Effector memory CD4-positive, alpha-beta T cell (primary cell): ENCODE measurements around the gene WFDC13.

Experiments
- DNase-seq, 3 donors: peaks; one replicate each; pipeline ENCODE4 v3.0.0-alpha.2; 2020
- H3K27ac ChIP-seq: 2 replicates; pipeline ENCODE4 v1.7.0; 2013; ENCODE audit warnings: mild to moderate bottlenecking, low read length, moderate library complexity; ENCODE audit not compliant: insufficient read depth, poor library complexity, severe bottlenecking
- H3K27me3 ChIP-seq: replicated peaks from 2 replicates; pipeline ENCODE4 v1.7.0; 2013; ENCODE audit warnings: mild to moderate bottlenecking, low read length; ENCODE audit not compliant: insufficient read depth, control insufficient read depth, poor library complexity, severe bottlenecking
- H3K36me3 ChIP-seq: 2 replicates; pipeline ENCODE4 v1.7.0; 2013; ENCODE audit warnings: mild to moderate bottlenecking, low read length, moderate library complexity; ENCODE audit not compliant: control insufficient read depth, insufficient read depth
- H3K4me1 ChIP-seq: 2 replicates; pipeline ENCODE4 v1.7.0; 2013; ENCODE audit warnings: low read length, mild to moderate bottlenecking; ENCODE audit not compliant: control insufficient read depth, insufficient read depth, poor library complexity, severe bottlenecking
- H3K4me3 ChIP-seq: 2 replicates; pipeline ENCODE4 v1.7.0; 2013; ENCODE audit warnings: low read length, low read depth, mild to moderate bottlenecking; ENCODE audit not compliant: insufficient read depth, poor library complexity, severe bottlenecking
- H3K9me3 ChIP-seq: 2 replicates; pipeline ENCODE4 v1.7.0; 2013; ENCODE audit warnings: mild to moderate bottlenecking, low read length, moderate library complexity; ENCODE audit not compliant: control insufficient read depth

WFDC13 gene

DNA sequence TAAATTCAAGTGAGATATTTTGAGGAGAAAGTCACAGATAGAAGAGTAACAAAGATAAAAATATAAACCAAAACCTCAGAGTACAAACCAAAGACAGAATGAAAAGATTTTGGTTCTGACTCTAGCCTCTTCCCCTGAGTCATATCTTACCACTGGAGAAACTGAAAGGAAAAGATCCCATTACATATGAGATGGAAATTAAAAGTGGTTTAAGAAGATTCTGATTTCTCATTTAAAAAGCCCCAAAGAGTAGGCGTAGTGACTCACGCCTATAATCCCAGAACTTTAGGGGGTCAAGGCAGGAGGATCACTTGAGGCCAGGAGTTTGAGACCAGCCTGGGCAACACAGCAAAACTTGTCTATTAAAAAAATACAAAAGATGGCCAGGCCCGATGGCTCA, 50.9 kb downstream of the WFDC13 start:
- H3K36me3 ChIP-seq, result no peaks in the 10 kb centered on the region
- no peaks in the 10 kb centered on the region for H3K4me1 ChIP-seq
- DNase-seq, result no peak
- H3K27me3 ChIP-seq, result no peaks in the 10 kb centered on the region
- no peak overlapping the region for H3K4me3 ChIP-seq
- no peaks in the 10 kb centered on the region for H3K9me3 ChIP-seq
- H3K27ac ChIP-seq, result no peak overlapping the region

DNA sequence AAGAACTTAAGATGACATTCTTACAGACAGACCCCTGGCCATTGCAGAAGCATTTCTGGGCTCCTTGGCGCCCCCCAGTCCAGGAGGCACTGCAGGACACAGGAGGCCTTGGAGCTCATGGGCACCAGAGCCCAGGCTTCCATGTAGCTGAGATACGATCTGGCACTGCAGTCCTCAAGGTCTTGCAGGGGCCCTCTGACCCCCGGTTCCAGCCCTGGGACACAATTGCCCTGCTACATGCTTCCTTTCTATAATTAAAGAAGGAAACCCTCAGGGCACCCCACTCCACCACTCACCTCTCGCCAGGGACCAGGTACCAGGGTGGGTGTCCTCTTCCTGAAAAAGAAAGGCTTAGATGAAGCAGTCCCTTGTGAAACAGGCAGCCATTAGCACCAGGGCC, 56.3 kb downstream of the WFDC13 start:
- H3K36me3 ChIP-seq, result no peaks in the 10 kb centered on the region
- no peaks in the 10 kb centered on the region for H3K9me3 ChIP-seq
- no peak for DNase-seq
- H3K27ac ChIP-seq, result no peak overlapping the region
- no peaks in the 10 kb centered on the region for H3K4me1 ChIP-seq
- H3K27me3 ChIP-seq, result no peaks in the 10 kb centered on the region
- no peak overlapping the region for H3K4me3 ChIP-seq
